Embryonic facial prominence (tissue), 1 donor: ENCODE results near the gene THOP1.

Experiments used
- DNase-seq: peaks from one replicate; pipeline ENCODE4 v3.0.0-alpha.2; 2016; ENCODE audit errors: extremely low spot score

THOP1 gene

GRCh38 chr19:2762783-2763496, 22.4 kb upstream of the THOP1 start:
- DNase-seq, result no peak

GRCh38 chr19:2763687-2764086, 21.6 kb upstream of the THOP1 start:
- no peak for DNase-seq

DNA sequence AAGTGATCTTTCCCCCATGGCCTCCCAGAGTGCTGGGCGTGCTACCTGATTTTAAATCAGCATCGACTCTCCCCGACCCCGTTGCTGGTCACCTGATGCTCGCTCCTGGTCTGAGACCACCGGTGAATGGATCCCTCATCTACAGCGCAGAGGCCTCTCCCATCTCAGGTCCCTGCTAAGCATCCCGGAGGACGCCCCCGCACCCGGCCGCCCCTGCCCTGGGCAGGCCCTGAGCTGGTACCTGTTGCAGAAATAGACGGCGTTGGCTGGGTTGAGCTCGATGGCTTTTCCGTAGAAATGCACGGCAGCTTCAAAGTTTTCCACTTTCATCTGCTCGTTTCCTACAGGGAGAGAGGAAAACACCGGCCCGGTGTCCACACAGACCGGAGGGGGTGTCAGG, 20.4 kb upstream of the THOP1 start:
- DNase-seq, result no peak

- no peak for DNase-seq
These were observed 19.9 kb upstream of the THOP1 start for GRCh38 chr19:2765376-2765775.

DNA sequence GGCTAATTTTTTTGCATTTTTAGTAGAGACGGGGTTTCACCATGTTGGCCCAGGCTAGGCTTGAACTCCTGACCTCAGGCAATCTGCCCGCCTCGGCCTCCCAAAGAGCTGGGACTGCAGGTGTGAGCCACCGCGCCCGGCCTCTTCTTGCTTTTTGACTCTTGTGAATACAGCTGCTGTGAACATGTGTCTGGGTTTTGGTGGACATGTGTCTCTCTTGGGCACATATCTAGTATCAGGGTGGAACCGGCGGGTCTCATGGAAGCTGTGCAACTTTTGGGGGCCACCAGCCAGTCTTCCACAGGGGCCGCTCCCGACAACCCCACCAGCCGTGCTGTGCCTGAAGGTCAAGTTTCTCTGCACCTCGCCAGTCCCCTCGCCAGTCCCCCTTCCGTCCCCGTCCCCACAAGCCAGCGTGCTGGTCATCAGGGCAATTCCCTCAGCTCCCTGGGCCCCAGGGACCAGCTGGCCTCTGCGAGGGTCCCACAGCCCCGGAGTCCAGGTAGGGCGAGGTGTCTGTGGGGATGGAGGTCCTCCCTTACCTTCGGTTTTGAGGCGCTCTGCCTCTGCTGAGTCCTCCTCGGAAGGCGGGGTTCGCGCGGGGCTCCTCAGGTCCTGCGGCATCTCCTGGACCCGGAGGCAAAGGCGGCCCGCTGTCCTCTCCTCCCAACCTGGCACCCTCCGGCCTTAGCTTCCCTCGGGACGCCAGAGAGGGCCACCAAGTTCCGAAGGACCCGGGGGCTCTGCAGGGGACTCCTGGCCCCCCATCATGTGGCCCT, 18.5 kb upstream of the THOP1 start:
- DNase-seq, result no peak

DNA sequence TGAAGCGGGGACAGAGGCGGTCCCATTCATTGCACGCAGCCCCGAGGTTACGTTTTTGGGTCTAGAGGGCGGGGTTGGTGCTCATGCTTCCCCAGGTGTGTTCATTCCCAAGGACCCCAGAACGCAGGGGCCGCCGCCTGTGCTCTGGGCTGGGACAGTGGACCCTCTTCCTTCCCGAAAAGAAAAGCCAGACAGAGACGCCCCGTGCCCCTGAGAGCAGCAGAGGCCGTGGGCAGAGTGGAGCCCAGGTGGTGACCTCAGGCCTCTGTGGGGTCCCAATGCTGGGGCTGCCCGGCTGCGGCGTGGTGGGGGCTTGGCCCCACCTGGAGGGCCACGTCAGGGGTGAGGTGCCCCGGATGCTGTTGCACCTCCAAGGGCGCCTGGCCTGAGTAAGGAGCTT, 17.6 kb upstream of the THOP1 start:
- DNase-seq, result no peak

GRCh38 chr19:2768365-2769132, 16.8 kb upstream of the THOP1 start:
- DNase-seq, result no peak

DNA sequence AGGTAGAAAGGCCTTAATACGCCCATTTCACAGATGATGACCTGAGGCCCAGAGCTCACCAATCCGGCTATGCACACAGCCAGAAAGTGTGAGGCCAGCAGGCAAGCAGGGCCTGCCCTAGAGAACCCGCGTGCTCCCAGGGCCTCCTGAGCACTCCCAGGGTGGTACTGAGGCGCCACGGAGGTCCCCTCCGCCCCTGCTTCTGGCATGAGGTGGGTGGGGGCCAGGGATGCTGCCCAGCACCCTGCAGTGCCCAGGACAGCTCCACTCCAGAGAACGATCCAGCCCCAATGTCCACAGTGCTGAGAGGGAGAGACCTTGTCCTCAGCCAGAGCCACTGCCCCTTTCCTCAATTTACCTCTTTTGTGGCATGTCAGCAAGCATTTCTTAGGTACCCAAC, 16.1 kb upstream of the THOP1 start:
- no peak for DNase-seq

GRCh38 chr19:2770055-2771013, 15.0 kb upstream of the THOP1 start:
- no peak for DNase-seq

- no peak for DNase-seq
These were observed 13.3 kb upstream of the THOP1 start for GRCh38 chr19:2771786-2772674.

DNA sequence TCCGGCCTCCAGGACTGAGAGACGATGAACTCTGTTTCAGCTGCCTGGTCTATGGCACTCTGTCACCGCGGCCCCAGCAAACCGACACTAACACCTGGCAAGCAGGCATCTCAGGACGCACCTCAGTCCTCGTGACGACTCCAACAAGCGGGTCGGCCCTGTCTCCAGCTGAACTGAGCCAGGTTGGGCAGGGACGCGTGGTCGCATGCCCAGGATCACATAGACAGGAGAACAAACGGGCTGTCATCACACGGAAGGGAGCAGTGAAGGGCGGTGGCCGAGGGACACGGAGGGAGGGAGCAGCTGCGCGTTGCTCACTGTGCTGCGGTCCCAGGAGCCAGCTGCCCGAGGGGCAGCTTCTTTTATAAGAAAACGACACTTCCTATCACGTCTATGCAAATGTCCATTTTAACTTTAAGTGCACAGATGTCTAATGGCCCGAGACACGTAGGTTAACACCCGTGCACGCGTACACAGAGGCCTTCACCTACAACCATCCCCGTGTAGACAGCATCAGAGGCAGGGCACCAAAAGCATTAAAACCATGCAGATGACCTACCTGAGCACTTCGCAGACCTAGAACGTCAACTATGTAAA, 11.1 kb upstream of the THOP1 start:
- DNase-seq, result no peak

- DNase-seq, result no peak
These were observed 10.2 kb upstream of the THOP1 start for GRCh38 chr19:2774953-2775555.

- no peak for DNase-seq
These were observed 9.5 kb upstream of the THOP1 start for GRCh38 chr19:2775556-2776430.

GRCh38 chr19:2777952-2778683, 7.2 kb upstream of the THOP1 start:
- DNase-seq, result no peak

DNA sequence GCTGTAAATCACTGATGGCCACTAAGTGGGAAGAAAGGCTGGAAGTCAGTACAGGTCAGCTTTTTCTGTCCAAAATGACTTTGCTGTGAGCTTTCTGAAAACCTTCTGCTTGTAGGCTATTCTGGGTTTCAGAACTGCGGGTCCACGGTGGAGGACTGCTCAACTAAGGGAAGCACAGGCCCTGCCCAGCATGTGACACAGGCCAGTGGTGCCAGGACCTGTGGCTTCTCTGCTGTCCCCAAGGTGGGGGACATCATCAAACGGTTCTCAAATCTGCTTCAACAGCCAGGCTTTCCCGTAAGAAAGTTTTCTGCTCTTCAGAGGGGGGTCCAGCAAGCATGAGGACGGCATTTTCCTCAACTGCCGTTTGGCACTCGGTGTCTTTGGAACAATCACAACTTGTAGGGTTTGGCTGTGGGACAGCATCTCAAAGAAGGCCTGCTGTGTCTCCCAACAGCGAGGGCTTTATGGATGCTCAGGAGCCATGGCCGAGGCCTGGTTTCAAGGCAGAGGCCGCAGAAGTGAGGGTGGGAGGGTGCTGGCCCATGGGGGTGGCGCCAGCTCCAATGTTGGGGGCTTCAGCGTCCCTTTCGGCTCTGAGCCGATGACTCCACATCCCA, 6.1 kb upstream of the THOP1 start:
- DNase-seq, result no peak

DNA sequence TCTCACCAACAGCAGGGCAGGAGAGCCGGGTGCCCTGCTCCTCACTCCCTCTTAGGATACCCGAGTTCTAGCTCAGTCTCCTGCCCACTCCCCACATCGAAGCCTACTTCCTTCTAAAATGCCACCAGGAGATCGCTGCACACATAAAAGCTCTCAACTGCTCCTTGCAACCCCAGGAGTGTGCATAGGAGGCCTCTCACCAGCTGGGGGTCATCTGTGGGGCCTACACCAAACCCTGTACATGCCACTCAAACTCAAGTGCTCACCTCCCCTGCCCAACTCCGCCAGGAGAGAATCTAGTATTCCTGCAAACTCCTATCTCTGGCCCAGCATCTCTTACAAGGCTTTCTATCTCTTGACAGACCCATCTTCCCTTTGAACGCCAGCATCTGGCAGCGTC, 5.0 kb upstream of the THOP1 start:
- no peak for DNase-seq

DNA sequence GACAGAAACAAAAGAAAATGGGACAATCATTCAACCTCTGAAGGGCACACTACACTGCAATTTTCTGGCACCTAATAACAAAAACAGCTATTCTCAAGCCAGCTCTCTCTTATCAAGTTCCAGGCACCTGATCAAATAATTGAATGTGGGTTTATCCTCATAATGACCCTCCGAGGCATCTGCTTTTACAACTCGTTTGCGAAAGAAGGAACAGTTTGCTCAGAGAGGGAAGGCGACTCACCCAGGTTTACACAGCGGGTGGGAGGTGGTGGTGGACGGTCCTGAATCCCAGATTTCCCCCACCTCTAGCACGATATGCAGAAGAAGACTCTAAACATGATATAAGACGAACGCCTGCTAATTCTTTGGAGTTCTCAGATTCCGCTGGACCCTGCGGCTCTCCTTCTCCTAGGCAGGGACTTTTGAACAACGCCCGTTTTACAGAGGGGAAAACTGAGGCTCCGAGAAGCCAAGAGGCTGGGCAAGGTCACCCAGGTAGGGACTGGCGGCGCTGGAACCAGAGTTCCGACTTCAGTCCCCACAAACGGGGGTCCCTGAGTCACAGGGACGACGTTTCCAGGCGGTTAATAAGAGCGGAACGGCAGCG, 2.9 kb upstream of the THOP1 start:
- DNase-seq, result no peak
